ENCODE measurements around the gene CEP112.

GRCh38 chr17:66222798-66223350, 30.9 kb upstream of the CEP112 start:
- TF ChIP-seq EZH2 (IDR thresholded peaks at IDR 0.05; ENCODE audit: low read length), result no peak
- no peak for TF ChIP-seq CTCF (optimal IDR thresholded peaks at IDR 0.05 in 1 of 3, IDR thresholded peaks at IDR 0.05 in 1 of 3, conservative IDR thresholded peaks at IDR 0.05 in 1 of 3; ENCODE audit: extremely low read depth in 1 of 3, insufficient read depth in 2 of 3, low read length in 3 of 3)

Data from keratinocyte (primary cell).